B cell (primary cell): ENCODE measurements around the gene MAD1L1.
"Not testable (repeated sequence)": the region's sequence is repeated elsewhere in the genome, so short reads cannot be mapped to it uniquely, and the experiment has no call there.

Experiments used
- CTCF ChIP-seq: fragments of 200-600 bp; IDR thresholded peaks from one replicate; pipeline ENCODE4 v1.8.0; 2022; ENCODE audit warnings: antibody characterized with exemption, mild to moderate bottlenecking
- EZH2 ChIP-seq: IDR thresholded peaks from 2 replicates; pipeline ENCODE4 v1.6.1; 2012; ENCODE audit warnings: borderline replicate concordance, low read depth, mild to moderate bottlenecking, moderate library complexity, low read length; ENCODE audit not compliant: insufficient read depth, poor library complexity, severe bottlenecking

GRCh38 chr7:1841286-1842021 lies 391.3 kb downstream of the MAD1L1 start:
- TF ChIP-seq CTCF, EZH2: not testable (repeated sequence)
